ENCODE data around the gene COL12A1.

DNA sequence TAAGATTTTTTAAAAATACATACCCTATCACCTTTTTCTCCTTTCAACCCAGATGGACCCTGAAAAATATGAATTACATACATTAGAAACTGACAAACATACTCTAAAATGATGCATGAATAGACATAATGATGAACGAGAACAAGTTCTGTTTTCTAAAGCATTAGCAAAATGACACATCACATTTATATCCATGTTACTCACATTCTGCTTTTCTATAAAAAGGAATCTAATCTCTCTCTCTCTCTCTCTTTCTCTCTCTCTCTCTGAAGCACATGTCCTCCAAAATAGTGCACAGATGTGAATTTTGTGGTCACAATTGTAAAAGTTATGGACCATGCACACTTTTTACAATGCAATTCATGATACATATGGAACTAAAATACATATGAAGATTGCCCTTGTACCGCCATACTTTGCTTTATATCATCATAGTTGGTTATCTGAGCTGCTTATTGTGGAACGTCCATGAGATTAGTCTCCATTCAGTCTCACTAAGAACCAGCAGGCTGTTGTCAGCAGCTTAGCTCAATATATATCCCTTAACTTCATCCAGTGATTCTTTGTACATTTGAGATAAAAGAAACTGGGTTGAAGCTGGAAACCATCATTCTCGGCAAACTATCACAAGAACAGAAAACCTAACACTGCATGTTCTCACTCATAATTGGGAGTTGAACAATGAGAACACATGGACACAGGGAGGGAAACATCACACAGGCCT lies 114.2 kb downstream of the COL12A1 start:
- TF ChIP-seq, protein P1, sequence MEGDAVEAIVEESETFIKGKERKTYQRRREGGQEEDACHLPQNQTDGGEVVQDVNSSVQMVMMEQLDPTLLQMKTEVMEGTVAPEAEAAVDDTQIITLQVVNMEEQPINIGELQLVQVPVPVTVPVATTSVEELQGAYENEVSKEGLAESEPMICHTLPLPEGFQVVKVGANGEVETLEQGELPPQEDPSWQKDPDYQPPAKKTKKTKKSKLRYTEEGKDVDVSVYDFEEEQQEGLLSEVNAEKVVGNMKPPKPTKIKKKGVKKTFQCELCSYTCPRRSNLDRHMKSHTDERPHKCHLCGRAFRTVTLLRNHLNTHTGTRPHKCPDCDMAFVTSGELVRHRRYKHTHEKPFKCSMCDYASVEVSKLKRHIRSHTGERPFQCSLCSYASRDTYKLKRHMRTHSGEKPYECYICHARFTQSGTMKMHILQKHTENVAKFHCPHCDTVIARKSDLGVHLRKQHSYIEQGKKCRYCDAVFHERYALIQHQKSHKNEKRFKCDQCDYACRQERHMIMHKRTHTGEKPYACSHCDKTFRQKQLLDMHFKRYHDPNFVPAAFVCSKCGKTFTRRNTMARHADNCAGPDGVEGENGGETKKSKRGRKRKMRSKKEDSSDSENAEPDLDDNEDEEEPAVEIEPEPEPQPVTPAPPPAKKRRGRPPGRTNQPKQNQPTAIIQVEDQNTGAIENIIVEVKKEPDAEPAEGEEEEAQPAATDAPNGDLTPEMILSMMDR (IDR thresholded peaks at IDR 0.05): no peak
- TF ChIP-seq POLR2A (IDR thresholded peaks at IDR 0.05): no peak
